H9 (cell line): ENCODE data around the gene PDE4B. TPM values are rescaled to one million over a fixed set of nuclear protein-coding genes. Genes with fewer than 3 reads are reported as not detected.

Source experiments
- DNase-seq: peaks from one replicate; pipeline ENCODE4 v3.0.0-alpha.2; 2017
- H2AFZ ChIP-seq: one replicate; pipeline ENCODE4 v1.6.1; 2013; ENCODE audit warnings: mild to moderate bottlenecking, low read length, control low read depth, moderate library complexity
- H2AK5ac ChIP-seq: 2 replicates; pipeline ENCODE4 v1.6.1; 2013; ENCODE audit warnings: low read length, control low read depth, mixed read lengths; ENCODE audit not compliant: insufficient read length
- H2BK120ac ChIP-seq: one replicate; pipeline ENCODE4 v1.6.1; 2013; ENCODE audit warnings: low read depth, mild to moderate bottlenecking, low read length, control low read depth, inconsistent platforms; ENCODE audit not compliant: poor library complexity, severe bottlenecking
- H2BK12ac ChIP-seq: 2 replicates; pipeline ENCODE4 v1.6.1; 2013; ENCODE audit warnings: low read length, control low read depth, mixed read lengths, low read depth; ENCODE audit not compliant: insufficient read length
- H2BK15ac ChIP-seq: 2 replicates; pipeline ENCODE4 v1.6.1; 2013; ENCODE audit warnings: low read depth, low read length, control low read depth
- H2BK20ac ChIP-seq: one replicate; pipeline ENCODE4 v1.6.1; 2013; ENCODE audit warnings: low read depth, mild to moderate bottlenecking, low read length, control low read depth, inconsistent platforms; ENCODE audit not compliant: poor library complexity, severe bottlenecking
- H2BK5ac ChIP-seq: 2 replicates; pipeline ENCODE4 v1.6.1; 2013; ENCODE audit warnings: low read length, control low read depth, mixed read lengths; ENCODE audit not compliant: insufficient read length
- H3K14ac ChIP-seq: 2 replicates; pipeline ENCODE4 v1.6.1; 2013; ENCODE audit warnings: low read length, control low read depth; ENCODE audit not compliant: insufficient read depth
- H3K18ac ChIP-seq: 2 replicates; pipeline ENCODE4 v1.6.1; 2013; ENCODE audit warnings: low read depth, mild to moderate bottlenecking, mixed read lengths, low read length, control low read depth; ENCODE audit not compliant: insufficient read length
- H3K23ac ChIP-seq: 2 replicates; pipeline ENCODE4 v1.6.1; 2013; ENCODE audit warnings: low read length, control low read depth, mixed read lengths, low read depth; ENCODE audit not compliant: insufficient read length
- H3K23me2 ChIP-seq: 2 replicates; pipeline ENCODE4 v1.6.1; 2013; ENCODE audit warnings: low read depth, mild to moderate bottlenecking, mixed read lengths, low read length, control low read depth; ENCODE audit not compliant: insufficient read length, poor library complexity, severe bottlenecking
- H3K27ac ChIP-seq: 2 replicates; pipeline ENCODE4 v1.5.1; 2013; ENCODE audit warnings: low read length, control low read depth, mixed read lengths, low read depth; ENCODE audit not compliant: insufficient read length
- H3K27me3 ChIP-seq: 2 replicates; pipeline ENCODE4 v1.6.1; 2013; ENCODE audit warnings: low read length, control low read depth, inconsistent platforms; ENCODE audit not compliant: insufficient read depth
- H3K4ac ChIP-seq: 2 replicates; pipeline ENCODE4 v1.6.1; 2013; ENCODE audit warnings: low read depth, mild to moderate bottlenecking, control low read depth, inconsistent platforms, low read length, moderate library complexity
- H3K4me1 ChIP-seq: 2 replicates; pipeline ENCODE4 v1.6.1; 2013; ENCODE audit warnings: low read length, control low read depth, inconsistent platforms; ENCODE audit not compliant: insufficient read depth
- H3K4me2 ChIP-seq: 2 replicates; pipeline ENCODE4 v1.6.1; 2013; ENCODE audit warnings: low read length, control low read depth, mixed read lengths; ENCODE audit not compliant: insufficient read length, insufficient read depth
- H3K56ac ChIP-seq: 2 replicates; pipeline ENCODE4 v1.6.1; 2013; ENCODE audit warnings: low read depth, mild to moderate bottlenecking, mixed read lengths, low read length, control low read depth; ENCODE audit not compliant: insufficient read length
- H3K79me1 ChIP-seq: 2 replicates; pipeline ENCODE4 v1.6.1; 2013; ENCODE audit warnings: low read depth, mild to moderate bottlenecking, moderate library complexity, low read length, control low read depth, inconsistent platforms; ENCODE audit not compliant: insufficient read depth, poor library complexity, severe bottlenecking
- H3K79me2 ChIP-seq: 2 replicates; pipeline ENCODE4 v1.6.1; 2013; ENCODE audit warnings: low read length, control low read depth, inconsistent platforms; ENCODE audit not compliant: insufficient read depth
- H3K9ac ChIP-seq: 2 replicates; pipeline ENCODE4 v1.6.1; 2013; ENCODE audit warnings: low read length, control low read depth, mixed read lengths; ENCODE audit not compliant: insufficient read length; ENCODE audit errors: extremely low read depth
- H3K9me3 ChIP-seq: one replicate; pipeline ENCODE4 v1.6.1; 2013; ENCODE audit warnings: low read depth, low read length, inconsistent platforms; ENCODE audit not compliant: control insufficient read depth
- H3T11ph ChIP-seq: one replicate; pipeline ENCODE4 v1.6.1; 2013; ENCODE audit warnings: mild to moderate bottlenecking, low read length, control low read depth, inconsistent platforms
- H4K20me1 ChIP-seq: one replicate; pipeline ENCODE4 v1.6.1; 2013; ENCODE audit not compliant: control insufficient read depth, insufficient read length, insufficient read depth
- H4K5ac ChIP-seq: 2 replicates; pipeline ENCODE4 v1.6.1; 2013; ENCODE audit warnings: low read depth, mild to moderate bottlenecking, mixed read lengths, low read length, control low read depth; ENCODE audit not compliant: insufficient read length
- H4K8ac ChIP-seq: replicated peaks from 2 replicates; pipeline ENCODE4 v1.6.1; 2013; ENCODE audit warnings: low read length, control low read depth, mixed read lengths, low read depth; ENCODE audit not compliant: insufficient read length
- H4K91ac ChIP-seq: 2 replicates; pipeline ENCODE4 v1.6.1; 2013; ENCODE audit warnings: low read depth, mild to moderate bottlenecking, moderate library complexity, mixed read lengths, low read length, control low read depth; ENCODE audit not compliant: insufficient read length
- H3K27ac Mint-ChIP-seq, 3 experiments: 2 replicates in 2 of 3; 3 replicates in 1 of 3; pipeline ENCODE4 v1.8.0; 2020 to 2021; ENCODE audit warnings: mixed read lengths in 3 of 3, mild to moderate bottlenecking in 1 of 3, moderate library complexity in 1 of 3
- H3K27me3 Mint-ChIP-seq: 2 replicates; pipeline ENCODE4 v1.8.0; 2021; ENCODE audit warnings: low read depth, mild to moderate bottlenecking, moderate library complexity, mixed read lengths
- H3K36me3 Mint-ChIP-seq, 3 experiments: 2 replicates in 2 of 3; 3 replicates in 1 of 3; pipeline ENCODE4 v1.8.0; 2020 to 2021; ENCODE audit warnings: low read depth in 3 of 3, mixed read lengths in 3 of 3; ENCODE audit not compliant: insufficient read depth in 1 of 3
- H3K4me1 Mint-ChIP-seq, 2 experiments: 2 replicates each; pipeline ENCODE4 v1.8.0; 2020; ENCODE audit warnings: mixed read lengths in 2 of 2
- H3K4me3 Mint-ChIP-seq, 2 experiments: 2 replicates in 1 of 2; 3 replicates in 1 of 2; pipeline ENCODE4 v1.8.0; 2020 to 2021; ENCODE audit warnings: mild to moderate bottlenecking in 2 of 2, mixed read lengths in 2 of 2, moderate library complexity in 1 of 2
- H3K9me3 Mint-ChIP-seq, 2 experiments: 2 replicates in 1 of 2; 3 replicates in 1 of 2; pipeline ENCODE4 v1.8.0; 2020; ENCODE audit warnings: mild to moderate bottlenecking in 2 of 2, mixed read lengths in 2 of 2, moderate library complexity in 1 of 2
- CTCF ChIP-seq: fragments of 200-600 bp; sonication (generic); conservative IDR thresholded peaks from 3 replicates; pipeline ENCODE4 v1.8.0; 2021; ENCODE audit warnings: antibody characterized with exemption, mild to moderate bottlenecking
- WGBS: extraction: QIAGEN DNeasy Blood & Tissue Kit; methylation state at CpG from one replicate; pipeline ENCODE4 v1.1.7; 2013; ENCODE audit warnings: missing lambda C conversion rate, low lambda C conversion rate, mixed read lengths; ENCODE audit not compliant: insufficient read length; ENCODE audit errors: extremely low coverage; 5-methylcytosine and 5-hydroxymethylcytosine counted together
- total RNA-seq: library from RNA; stranded (reverse); gene quantifications from 2 replicates; pipeline ENCODE4 v1.2.1, GENCODE V29; 2021

PDE4B gene
- total RNA-seq, 1 experiment from 2014 or later, result 19.8 TPM

- Histone ChIP-seq H3K18ac (no peak overlapping the region), H3K14ac (no peak overlapping the region), H3K79me1 (no peaks in the 10 kb centered on the region), H3K23me2 (no peaks in the 10 kb centered on the region), H3K4me2 (no peak overlapping the region), H2AK5ac (no peak overlapping the region), H3K4ac (no peak overlapping the region), H2BK120ac (no peak overlapping the region), H2AFZ (no peak overlapping the region), H3K23ac (no peak overlapping the region), H4K20me1 (no peaks in the 10 kb centered on the region), H3K27ac (no peak overlapping the region), H3K56ac (no peak overlapping the region), H4K91ac (no peak overlapping the region), H3K9me3 (no peaks in the 10 kb centered on the region), H4K5ac (no peak overlapping the region), H3T11ph (no peak overlapping the region), H3K9ac (no peak overlapping the region), H3K4me1 (no peaks in the 10 kb centered on the region), H2BK15ac (no peak overlapping the region), H2BK12ac (no peak overlapping the region), H2BK20ac (no peak overlapping the region), H2BK5ac (no peak overlapping the region), H3K79me2 (no peaks in the 10 kb centered on the region), H3K27me3 (no peaks in the 10 kb centered on the region), H4K8ac (no peak overlapping the region)
- no peaks in the 10 kb centered on the region for H3K4me1 Mint-ChIP-seq
- H3K27ac Mint-ChIP-seq, result no peak overlapping the region
- no peak for TF ChIP-seq CTCF
- peaks cover 4% of the 10 kb centered on the region for H3K27me3 Mint-ChIP-seq
- no CpG with 5 or more reads among the region's 7 CpGs for WGBS
- DNase-seq, result no peak
- H3K36me3 Mint-ChIP-seq, result no peaks in the 10 kb centered on the region
- no peak overlapping the region for H3K4me3 Mint-ChIP-seq
- peaks cover 7 to 8% of the 10 kb centered on the region in 2 experiments; a peak in 4 of 5 replicates for H3K9me3 Mint-ChIP-seq
These were observed 52.9 kb downstream of the PDE4B start for GRCh38 chr1:65845535-65846060.
